T-helper 9 cell (primary cell): ENCODE results near the gene FHL1.
"Not testable (repeated sequence)": the region's sequence is repeated elsewhere in the genome, so short reads cannot be mapped to it uniquely, and the experiment has no call there.

Source experiments
- DNase-seq: peaks from one replicate; pipeline ENCODE4 v3.0.0-alpha.2; 2020
- total RNA-seq, 2 donors: gene quantifications; one replicate each; lab custom pipeline; 2026; lab: John Stamatoyannopoulos, UW

Gene FHL1
- total RNA-seq, result 34.5 to 36.4 reads per million in 2 donors

DNA sequence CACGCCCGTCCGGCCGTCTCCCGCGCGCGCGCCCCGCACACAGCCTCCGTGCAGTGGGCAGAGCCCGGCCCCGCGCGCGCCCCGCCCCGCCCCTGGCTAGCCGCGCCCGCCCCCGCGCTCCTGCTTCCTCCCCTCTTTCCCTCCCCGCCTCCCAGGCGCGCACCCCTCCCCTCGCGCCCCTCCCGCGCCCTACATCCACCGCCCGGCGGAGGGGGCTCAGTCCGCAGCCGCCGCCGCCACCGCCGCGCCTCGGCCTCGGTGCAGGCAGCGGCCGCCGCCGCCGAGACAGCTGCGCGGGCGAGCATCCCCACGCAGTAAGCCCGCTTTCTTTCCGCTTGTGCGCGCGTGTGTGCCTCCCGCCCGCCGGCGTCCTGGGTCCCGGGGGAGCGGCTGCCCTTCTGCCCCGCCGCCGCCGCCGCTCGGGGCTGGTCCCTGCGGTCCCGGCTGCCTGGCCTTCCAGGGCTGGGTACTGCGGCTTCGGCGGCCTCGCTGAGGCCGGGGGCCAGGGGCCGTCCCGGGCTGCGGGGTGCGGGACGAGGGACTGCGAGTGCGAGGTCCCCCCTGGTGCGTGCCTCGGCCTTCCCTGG, at the start of gene FHL1:
FHL1 (plus strand) TSS at position 219 of the 587 bp plus-strand sequence.
- DNase-seq, result peak; percentile 53

DNA sequence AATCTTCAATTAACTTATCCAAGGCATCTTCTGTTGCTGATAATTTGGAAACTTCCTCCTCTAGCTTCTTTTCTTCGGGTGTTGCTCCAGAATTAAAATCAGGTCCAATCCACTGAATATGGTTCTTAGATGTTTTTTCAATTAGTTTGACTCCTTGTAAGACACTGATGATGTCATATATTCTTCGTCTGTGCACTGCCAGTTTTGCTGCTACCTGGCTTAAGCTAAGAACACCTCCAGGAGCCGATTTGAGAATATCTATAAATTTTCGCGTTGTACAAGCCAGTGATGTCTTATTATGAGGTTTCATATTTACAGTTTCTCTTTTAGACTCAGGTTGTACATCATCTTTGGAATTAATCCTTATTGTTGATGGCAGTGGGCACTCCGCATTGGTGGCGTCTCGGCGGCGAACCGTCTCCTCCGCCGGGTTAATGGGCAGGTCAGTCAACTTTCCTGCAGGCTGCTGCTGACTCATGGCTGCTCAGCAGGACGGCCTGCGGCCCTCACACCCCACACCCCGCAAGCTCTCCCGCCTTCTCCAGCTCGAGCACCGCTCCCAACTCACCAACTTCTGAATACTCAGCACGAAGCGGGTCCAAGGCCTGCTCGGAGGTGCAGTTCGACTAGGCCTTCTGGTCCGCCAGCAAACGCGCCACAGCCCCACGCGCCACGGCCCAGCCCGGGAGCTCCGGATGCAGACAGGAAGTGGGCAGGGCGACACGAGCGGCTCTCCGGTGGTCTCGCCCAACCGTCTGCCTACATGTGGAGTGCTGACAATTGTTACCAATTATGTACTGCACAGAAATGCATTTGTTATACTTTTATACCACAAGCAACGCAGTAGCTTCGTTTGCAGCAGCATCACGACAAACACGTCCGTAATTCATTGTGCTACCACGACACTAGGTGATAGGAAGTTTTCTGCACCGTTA, 49.2 kb upstream of the FHL1 start:
- DNase-seq, result no peak

DNA sequence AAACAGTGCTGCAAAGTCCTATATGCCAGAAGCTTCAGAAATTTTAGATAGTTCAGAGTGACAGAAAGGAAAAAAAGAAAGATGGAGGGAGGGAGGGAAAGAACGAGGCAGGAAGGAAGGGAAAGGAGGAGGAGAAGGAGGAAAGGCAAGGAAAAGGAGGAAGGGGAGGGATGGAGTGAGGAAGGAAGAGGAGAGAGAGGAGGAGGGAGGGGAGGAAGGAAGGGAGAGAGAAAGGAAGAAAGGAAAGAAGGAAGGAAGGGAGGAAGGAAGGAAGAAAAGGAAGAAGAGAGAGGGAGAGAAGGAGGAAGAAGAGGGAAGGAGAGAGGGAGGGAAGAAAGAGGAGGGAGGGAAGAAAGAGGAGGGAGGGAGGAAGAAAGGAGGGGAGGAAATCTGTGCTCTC, 42.4 kb upstream of the FHL1 start:
- no peak for DNase-seq

DNA sequence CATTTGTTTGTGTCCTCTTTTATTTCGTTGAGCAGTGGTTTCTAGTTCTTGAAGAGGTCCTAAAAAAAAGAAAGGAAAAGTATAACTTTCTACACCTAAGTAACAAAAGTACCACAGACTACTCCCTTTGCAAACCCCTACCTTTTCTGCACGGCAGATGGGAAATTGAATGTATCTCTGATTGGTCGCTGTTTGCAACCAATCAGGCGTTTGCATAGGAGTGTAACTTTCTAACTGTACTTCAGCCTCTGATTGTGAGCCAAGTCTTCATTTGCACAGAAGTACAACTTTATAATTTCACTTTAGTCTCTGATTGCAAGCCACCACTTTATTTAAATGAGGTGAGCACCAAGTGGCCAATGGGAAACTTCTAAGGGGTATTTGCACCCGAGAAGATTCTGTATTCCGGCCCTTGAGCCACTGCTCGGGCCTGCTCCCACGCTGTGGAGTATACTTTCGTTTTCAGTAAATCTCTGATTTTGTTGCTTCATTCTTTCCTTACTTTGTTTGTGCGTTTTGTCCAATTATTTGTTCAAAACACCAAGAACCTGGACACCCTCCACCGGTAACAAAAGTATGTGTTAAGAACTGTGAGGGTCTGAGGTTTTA, 40.3 kb upstream of the FHL1 start:
- no peak for DNase-seq

DNA sequence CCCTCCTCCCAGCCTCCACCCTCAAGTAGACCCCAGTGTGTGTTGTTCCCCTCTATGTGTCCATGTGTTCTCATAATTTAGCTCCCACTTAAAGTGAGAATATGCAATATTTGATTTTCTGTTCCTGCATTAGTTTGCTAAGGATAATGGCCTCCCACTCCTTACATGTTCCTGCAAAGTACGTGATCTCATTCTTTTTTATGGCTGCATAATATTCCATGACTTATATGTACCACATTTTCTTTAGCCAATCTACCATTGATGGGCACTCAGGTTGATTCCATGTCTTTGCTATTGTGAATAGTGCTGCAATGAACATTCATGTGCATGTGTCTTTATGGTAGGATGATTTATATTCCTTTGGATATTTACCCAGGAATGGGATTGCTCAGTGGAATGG, 38.4 kb upstream of the FHL1 start:
- not testable (repeated sequence) for DNase-seq

DNA sequence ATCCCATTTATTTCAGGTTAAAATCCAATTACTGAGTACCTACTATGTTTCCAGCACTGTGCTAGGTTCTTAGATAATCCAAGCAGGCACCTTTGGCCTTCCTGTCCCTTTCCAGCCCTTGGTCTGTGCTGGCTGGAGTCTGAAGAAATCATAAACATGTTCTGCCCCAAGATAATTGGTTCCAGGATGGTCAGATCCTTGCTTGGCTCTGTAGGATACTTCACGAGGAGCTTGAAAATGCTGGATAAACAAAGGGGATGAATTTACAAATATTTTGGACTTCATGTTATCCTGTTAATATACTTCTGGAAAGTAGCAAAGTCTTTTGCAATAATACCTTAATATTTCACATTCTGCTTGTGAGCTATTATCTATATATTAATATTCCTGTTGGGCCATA, 35.0 kb upstream of the FHL1 start:
- DNase-seq, result no peak

DNA sequence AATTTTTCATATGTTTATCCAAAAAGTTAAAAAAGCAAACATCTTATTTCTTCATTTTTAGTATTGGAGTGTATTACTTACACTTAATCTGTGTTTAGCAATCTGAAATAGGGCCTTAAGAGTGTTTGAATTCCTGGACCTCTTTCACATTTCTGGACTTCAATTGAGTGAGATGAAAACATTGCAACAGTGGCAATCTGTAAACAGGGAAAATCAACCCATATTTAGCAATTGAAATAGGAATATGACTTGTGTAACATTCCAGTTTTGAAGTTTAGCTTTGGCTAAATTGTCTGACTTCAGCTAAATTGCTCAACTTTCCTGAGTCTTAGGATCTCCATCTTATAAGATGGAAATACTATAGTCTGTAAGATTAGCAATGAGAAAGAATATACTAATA, 34.6 kb upstream of the FHL1 start:
- DNase-seq, result no peak

DNA sequence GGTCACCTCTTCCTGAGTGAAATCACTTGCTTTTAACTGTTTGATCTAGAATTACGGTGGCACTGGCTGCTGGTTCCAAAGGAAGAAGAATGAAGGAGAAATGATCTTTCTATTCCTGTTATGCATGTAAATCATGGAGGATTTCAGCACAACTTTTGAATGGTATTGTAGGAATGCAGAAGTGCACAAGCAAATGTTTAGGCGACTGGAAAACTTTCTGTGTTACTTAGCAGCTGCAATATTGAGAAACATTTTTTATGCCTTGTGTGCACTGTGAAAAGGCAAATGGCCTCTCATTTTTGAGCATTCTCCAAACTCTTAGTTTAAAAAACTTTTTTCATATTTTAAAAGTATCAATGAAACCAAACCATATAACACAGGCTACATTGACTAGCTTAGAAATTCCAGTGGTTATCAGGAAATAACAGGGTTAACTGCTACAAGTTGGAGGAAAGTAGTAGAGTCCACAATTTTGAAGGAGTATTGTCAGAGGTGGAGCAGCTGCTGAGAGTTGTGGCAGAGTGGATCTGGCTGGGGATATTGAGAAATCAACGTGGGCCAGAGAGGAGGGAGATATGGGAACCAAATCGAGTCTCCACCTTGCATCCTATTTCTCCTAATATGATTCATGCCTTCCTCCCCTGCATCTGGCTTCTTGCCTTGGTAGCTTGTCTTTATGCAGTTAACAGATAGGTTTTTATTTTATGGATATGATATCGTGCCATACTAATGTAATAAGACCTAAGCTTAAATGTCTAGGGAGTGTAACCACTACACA, 32.0 kb upstream of the FHL1 start:
- no peak for DNase-seq

DNA sequence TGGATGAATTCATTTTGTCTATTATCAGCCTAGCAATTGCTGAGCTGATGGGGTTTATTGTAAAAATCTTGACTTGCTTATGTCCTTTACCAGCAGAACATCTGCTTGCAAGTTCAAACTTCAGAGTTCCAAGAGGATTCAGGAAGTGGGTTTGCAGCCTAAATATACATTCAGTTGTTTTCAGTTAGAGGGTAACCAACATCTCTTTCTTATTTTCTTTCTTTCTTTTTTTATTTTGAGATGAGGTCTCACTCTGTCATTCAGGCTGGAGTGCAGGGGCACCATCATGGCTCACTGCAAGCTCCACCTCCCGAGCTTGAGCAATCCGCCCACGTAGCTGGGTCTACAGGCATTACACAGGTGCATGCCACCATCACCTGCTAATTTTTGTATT, 31.4 kb upstream of the FHL1 start:
- DNase-seq, result no peak

DNA sequence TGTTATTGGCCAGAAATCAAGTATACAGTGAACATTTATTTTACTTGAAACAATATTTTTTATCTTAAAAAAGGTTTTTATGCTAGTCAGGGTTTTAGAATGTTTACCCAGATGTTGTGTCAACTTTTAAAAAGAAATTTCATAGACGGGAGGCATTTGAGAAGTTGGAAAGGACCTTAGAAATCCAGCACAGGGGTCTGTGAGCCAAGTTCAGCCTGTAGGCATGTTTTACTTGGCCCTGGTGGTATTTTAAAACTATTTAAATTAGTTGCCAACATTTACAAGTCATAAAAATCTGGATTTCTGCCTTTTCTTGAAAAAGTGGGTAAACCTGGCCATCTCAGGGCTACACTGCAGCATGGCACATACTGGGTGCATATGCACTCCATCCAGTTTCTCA, 25.5 kb upstream of the FHL1 start:
- DNase-seq, result no peak

DNA sequence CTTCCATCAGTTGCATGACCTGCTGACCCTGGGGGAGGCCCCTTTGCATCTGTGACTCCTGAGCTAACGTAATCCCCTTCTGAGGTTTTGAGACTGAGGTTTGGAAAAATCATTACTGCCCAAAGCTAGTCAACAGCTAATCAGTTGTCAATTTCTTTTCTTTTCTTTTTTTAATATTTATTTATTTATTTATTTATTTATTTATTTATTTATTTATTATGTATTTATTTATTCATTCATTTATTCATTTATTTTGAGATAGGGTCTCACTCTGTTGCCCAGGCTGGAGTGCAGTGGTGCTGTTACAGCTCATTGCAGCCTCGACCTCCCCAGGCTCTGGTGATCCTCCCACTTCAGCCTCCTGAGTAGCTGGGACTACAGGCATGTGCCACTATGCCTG, 25.1 kb upstream of the FHL1 start:
- no peak for DNase-seq

DNA sequence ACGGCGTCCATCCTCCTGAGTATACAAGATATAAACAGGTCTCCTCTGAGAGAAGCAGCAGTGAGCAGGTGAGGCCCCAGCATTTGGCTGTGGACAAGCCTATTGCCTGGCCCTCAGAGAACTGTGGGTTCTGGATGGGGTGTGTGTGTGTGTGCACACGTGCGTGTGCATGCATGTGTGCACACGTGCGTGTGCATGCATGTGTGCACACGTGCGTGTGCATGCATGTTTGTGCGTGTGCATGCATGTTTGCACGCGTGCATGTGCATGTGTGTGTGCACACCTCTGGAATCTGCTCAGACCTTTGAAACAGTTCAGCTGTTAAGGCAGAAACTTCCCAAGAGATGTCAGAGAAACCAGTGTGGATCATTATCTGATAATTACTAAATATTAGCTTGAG, 22.2 kb upstream of the FHL1 start:
- no peak for DNase-seq

DNA sequence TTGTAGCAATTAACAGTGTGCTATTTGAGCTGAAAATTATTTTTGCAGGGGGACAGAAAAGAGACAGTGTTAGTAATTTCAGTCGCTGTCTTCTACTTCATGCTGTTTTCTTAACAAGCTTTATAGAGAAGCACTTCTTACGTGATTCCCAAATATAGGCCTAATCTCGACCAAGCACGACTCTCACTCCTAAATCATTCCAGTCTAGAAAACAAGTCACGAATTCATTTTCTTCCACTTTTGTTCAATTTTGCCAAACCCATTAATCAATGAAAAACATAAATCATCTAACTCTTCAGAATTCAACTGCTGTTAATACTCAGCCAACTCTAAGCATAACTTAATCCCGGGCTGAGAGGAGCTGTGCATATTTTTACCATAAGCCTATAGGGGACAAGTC, 21.0 kb upstream of the FHL1 start:
- no peak for DNase-seq

DNA sequence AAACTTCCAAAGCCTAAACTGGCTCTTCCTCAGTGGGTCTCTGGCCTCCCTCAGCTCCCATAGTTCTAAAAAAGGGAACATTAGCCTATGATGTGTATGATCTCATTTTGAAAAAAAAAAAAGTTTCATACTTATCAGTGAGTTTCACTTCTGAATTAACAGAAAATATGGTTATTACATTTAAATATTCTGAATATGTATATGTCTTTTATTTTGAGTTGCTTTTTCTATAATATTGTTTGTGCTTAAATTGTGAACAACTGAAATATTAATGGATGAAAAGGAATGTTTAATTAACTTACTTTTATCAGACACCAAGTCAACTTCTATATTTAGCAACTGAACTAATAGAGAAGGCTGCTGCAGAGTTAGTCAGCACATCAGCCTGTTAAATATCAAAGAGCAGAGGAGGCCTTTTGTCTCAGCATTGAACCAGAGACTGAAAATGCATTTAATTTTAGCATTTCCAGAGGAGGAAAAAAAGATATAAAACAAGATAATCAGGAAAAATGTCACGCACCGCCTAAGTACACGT, 20.4 kb upstream of the FHL1 start:
- DNase-seq, result no peak

DNA sequence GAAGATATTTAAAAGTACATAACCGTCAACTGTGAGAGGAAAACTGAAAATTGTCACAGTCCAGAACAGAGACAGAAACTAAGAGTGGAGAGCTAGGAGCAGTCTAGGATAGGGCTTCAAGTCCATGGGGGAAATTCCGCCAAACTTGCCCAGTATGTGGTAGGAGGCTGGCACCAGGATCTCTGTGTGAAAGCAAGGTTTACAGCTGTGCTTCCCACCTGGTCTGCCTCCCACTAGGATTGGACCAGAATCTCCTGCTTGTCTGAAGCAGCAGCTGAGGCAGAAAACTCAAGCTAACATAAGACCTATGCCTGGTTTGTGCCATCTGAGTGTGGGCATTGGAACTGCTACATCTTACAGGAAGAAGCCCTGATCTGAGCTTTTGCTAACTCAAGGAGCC, 18.6 kb upstream of the FHL1 start:
- DNase-seq, result no peak

DNA sequence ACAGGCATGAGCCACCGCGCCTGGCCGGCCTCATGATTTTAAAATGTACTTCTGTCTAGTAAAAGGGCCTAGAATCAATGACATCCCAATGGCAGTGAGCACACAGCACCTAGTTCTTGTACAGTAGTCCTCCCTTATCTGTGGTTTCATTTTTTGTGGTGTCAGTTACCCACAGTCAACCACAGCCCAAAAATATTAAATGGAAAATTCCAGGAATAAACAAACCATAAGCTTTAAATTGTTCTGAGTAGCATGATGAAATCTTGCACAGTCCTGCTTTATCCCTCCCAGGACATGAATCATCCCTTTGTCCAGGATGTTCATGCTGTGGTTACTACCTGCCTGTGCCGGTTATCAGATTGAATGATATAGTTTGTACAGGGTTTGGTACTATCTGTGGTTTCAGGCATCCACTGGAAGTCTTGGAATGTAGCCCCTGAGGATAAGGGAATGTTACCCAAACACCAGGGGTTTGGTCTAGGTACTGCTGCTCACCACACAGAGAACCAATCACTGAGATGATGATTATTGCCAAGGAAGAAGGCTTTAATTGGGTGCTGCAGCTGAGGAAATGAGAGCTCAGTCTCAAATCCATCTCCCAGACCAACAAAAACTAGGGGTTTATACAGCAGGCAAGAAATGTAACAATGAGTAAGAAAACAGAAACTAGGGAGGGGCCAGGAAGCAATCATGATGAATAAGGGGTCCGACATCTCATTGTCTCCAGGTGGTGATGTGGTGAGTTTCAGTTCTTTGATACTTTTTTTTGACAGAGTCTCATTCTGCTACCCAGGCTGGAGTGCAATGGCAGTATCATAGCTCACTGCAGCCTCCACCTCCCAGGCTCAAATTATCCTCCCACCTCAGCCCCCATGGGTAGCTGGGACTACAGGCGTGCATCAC, 16.2 kb upstream of the FHL1 start:
- DNase-seq, result no peak

DNA sequence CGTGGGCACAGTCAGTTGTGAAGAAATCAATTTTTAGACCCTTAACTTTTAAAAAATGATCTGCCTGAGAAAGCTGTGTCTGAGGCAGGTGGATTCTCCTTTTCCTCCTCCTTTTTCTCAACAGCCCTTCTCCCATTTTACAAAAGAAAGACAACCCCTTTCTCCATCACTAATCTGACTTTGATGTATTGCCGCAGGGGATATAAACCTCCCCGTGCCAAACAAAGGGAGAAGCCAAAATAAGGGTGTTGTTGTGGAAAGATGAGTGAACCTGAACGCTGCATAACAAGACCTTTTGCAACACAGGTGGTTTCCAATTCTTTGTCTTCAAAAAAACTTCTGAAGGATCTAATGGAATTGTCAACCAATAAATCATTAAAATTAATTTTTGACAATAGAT, 8.4 kb upstream of the FHL1 start:
- DNase-seq, result no peak

DNA sequence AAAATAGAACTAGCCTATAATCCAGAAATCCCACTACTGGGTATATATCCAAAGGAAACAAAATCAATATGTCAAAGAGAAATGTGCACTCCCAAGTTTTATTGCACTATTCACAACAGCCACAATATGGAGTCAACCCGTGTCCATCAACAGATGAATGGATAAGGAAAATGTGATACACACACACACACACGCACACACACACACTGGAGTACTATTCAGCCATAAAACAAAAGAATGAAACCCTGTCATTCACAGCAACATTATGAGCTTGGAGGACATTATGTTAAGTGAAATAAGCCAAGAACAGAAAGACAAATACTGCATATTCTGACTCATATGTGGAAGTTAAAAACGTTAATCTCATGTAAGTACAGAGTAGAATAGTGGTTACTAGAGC, 5.8 kb upstream of the FHL1 start:
- no peak for DNase-seq

DNA sequence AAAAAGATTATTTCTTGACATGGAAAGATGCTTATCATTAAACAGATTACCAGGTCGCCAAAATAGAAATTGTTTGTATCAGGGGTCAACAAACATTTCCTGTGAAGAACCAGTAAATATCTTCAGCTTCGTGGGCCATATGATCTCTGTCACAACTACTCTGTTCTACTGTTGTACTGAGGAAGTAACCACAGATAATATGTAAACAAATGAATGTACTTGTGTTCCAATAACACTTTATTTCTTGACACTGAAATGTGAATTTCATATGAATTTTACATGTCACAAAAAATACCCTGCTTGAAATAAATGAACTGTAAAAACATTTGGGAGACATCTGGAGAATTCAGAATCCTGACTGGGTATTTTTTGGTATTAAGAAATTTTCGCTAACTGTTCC, 4.7 kb upstream of the FHL1 start:
- no peak for DNase-seq

DNA sequence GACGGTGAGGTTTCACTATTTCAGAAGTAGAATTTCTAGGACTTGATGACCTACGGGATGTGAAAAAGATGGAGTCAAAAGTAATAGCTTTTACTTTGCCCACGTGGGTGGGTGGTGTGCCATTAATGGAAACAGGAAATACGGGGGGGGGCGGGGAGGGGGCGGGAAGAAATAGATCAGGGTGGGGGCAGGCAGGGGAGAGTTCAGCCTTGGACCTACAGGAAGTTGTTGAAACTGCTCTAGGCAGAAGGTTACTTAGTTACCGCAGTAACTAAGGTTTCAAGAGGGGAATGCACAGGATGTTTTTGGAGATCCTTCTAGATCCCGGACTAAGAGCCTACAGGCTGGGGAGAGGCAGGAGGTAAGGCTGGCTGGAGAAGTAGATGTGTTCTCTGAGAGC, 3.6 kb upstream of the FHL1 start:
- no peak for DNase-seq

DNA sequence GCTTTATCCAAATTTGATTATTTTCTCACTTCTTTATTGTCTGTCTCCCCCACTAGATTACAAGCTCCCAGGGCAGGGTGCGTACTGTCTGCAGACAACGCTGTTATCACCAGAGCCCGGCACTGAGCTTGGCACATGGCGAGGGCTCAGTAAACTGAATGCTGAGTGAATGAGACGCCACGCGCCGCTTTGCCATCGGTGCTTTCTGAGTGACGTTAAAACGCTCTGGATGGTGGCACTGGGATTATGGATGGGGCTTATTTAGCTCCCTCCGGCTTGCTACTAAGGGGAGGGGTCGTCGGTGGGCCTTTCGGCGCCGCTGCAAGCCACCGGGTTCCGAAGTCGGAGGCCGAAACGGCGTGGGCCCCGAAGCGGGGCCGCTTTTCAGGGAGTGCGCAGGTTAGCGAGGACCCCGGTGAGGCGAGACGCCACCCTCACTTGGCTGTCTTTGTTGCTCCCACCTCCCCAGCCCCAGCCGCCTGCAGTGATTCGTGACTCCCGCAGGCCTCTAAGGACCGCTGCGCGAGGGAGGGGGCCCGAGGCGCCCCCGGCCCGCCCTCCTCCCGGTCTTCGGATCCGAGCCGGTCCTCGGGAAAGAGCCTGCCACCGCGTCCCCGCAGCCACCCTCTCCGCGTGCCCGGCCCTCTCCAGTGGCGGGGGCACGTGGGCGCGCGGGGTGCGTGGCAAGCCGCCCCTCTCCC, 569 bp upstream of the FHL1 start:
- no peak for DNase-seq
